Measurements from ENCODE around the gene CCT6B.

The CCT6B gene

DNA sequence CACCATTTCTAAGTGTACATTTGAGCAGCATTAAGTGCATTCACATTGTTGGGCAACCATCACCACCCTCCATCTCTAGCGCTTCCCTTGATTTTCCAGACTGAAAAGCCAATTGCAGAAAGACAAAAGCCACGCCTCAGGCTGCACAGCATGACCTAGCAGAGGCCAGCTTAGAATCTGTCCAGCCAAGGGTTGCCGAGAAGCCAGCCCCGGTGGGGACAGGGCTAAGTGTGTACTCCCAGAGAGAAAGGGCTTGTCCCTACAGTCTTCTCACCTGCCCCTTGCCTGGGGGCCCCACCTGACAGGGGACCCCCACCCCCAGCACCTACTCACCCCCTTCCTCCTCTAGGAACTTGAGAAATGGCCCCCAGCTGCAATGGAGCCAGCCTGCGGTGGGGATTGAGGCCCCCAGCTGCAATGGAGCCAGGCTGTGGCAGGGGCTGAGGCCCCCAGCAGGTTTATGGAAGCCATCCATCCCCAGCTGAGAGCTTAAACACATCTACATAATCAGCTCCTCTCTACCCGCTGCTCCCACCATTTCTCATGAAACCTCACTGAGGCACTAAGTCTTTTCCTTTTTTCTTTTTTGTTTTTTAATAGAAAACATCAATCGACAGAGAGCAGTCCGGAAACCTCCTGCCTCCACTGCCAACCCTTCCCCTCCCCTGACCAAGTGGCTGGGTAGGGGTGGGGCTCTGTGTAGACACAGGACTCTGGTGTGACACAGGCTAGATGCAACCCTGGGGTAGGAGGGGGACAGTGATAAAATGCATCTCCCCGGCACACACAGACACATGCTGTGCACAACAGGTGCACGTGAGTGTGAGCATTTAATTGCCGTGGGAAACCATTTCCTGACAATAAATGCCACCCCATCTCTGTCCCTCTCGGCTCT, 77.9 kb downstream of the CCT6B start:
- DNase-seq: no peak

DNA sequence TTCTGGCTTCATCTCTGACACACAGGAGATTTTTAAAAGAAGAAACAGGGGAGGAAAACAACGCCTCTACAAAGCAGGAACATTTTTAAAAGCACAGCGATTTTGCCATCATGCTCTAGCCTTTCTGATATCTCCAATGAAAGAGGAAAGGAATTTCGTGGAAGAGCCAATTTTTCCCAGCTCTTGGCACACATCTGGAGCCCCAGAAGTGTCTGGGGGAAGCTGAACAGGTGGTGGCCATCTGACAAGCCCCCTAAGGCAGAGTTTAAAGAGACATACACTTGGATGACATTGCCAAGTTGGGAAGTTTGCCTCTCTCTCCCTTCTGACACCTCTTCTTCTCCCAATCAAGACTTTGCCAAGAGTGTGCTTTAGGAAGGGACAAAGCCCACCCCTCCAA, 82.1 kb downstream of the CCT6B start:
- DNase-seq: no peak

Measured in T-helper 2 cell (primary cell).